Transverse colon (tissue), 4 donors: ENCODE results near the gene IL17B. TPM values are rescaled to one million over a fixed set of nuclear protein-coding genes. Genes with fewer than 3 reads are reported as not detected.

Experiments
- DNase-seq: peaks from one replicate; pipeline ENCODE4 v3.0.0-alpha.2; 2019
- H3K27ac ChIP-seq, 4 donors: fragments of 200-600 bp; sonication (generic); 2 replicates each; pipeline ENCODE4 v1.5.1; 2016 to 2018; ENCODE audit warnings: inconsistent platforms in 4 of 4
- H3K27me3 ChIP-seq: fragments of 200-600 bp; sonication (generic); 2 replicates; pipeline ENCODE4 v1.5.1; 2017; ENCODE audit warnings: inconsistent platforms
- H3K36me3 ChIP-seq, 4 donors: fragments of 200-600 bp; sonication (generic); 2 replicates each; pipeline ENCODE4 v1.5.1; 2017 to 2019; ENCODE audit warnings: inconsistent platforms in 4 of 4
- H3K4me1 ChIP-seq, 4 donors: fragments of 200-600 bp; sonication (generic); 2 replicates each; pipeline ENCODE4 v1.5.1; 2017 to 2020; ENCODE audit warnings: inconsistent platforms in 4 of 4
- H3K4me3 ChIP-seq, 4 donors: fragments of 200-600 bp; sonication (generic); 1 replicate in 1 of 4; 2 replicates in 3 of 4; pipeline versions ENCODE4 v1.5.1 to v1.6.1; 2017 to 2019; ENCODE audit warnings: inconsistent platforms in 4 of 4
- H3K9me3 ChIP-seq, 2 donors: fragments of 200-600 bp; sonication (generic); 2 replicates each; pipeline ENCODE4 v1.5.1; 2017 to 2019; ENCODE audit warnings: inconsistent platforms in 2 of 2
- EP300 ChIP-seq: sonication (generic); formaldehyde crosslinking; IDR thresholded peaks from one replicate; pipeline ENCODE4 v1.6.1; 2017; ENCODE audit warnings: antibody characterized with exemption, low read depth
- POLR2A ChIP-seq: fragments of 450-650 bp; IDR thresholded peaks from one replicate; pipeline ENCODE4 v1.6.1; 2016; ENCODE audit warnings: antibody characterized with exemption, mild to moderate bottlenecking, moderate library complexity
- POLR2AphosphoS5 ChIP-seq, 3 donors: sonication (generic); formaldehyde crosslinking; IDR thresholded peaks; one replicate each; pipeline ENCODE4 v1.6.1; 2016; ENCODE audit warnings: antibody characterized with exemption in 3 of 3
- WGBS, 2 donors: methylation state at CpG; one replicate each; pipeline ENCODE4 v1.1.5; 2018; ENCODE audit warnings: low coverage in 1 of 2; 5-methylcytosine and 5-hydroxymethylcytosine counted together
- in situ Hi-C, 4 donors: fragments of 200-750 bp; cut with MboI; loops; one replicate each; pipeline versions ENCODE4 v1.15.0 to v1.15.1; 2017; ENCODE audit warnings: low sequenced_read_pairs in 3 of 4, low pct_ligation_motif_present in 1 of 4, low pct_unique_long_range_greater_than_20kb in 1 of 4
- intact Hi-C: fragments of 100-400 bp; cut with DNase I; formaldehyde crosslinking; loops from one replicate; pipeline ENCODE4 v1.15.1; 2023; ENCODE audit warnings: low total_unique reads
- total RNA-seq, 4 donors: library from RNA; depleted of rRNA; stranded (reverse); fragments of >200 nt; gene quantifications; one replicate each; pipeline ENCODE4 v1.1.0, GENCODE V29; 2016
- TF ChIP-seq, protein P1 (sequence below), 5 experiments: fragments of 200-600 bp in 3 of 5; fragments of 450-650 bp in 2 of 5; sonication (generic) in 3 of 5; IDR thresholded peaks; 1 replicate in 2 of 5; 2 replicates in 3 of 5; pipeline ENCODE4 v1.5.1; 2016 to 2017; ENCODE audit warnings: antibody characterized with exemption in 5 of 5, inconsistent platforms in 3 of 5, mild to moderate bottlenecking in 2 of 5, moderate library complexity in 1 of 5

IL17B gene
- total RNA-seq, 4 donors from 2014 or later, result not detected

DNA sequence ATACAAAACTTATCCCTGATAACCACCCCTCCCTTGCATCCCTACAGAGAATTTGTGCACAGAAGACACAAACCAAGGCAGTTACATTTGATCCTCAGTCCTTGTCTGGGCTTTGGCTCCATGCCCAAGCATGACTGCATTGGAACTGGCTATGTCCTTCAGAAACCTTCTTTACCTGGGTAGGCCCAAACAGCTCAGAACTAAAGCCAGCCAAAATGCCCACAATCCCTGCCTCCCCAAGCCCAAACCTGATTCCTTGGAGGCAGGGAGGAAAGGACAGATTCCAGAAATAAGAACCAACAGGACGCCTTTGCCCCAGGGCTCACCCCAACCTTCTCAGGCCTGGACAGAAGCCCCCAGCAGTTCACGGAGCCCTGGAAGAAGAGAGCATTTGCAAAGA, 8.2 kb downstream of the IL17B start:
- no peak for TF ChIP-seq EP300
- no peak for TF ChIP-seq POLR2AphosphoS5 (IDR thresholded peaks at IDR 0.05)
- TF ChIP-seq POLR2A, result no peak
- TF ChIP-seq, protein P1, sequence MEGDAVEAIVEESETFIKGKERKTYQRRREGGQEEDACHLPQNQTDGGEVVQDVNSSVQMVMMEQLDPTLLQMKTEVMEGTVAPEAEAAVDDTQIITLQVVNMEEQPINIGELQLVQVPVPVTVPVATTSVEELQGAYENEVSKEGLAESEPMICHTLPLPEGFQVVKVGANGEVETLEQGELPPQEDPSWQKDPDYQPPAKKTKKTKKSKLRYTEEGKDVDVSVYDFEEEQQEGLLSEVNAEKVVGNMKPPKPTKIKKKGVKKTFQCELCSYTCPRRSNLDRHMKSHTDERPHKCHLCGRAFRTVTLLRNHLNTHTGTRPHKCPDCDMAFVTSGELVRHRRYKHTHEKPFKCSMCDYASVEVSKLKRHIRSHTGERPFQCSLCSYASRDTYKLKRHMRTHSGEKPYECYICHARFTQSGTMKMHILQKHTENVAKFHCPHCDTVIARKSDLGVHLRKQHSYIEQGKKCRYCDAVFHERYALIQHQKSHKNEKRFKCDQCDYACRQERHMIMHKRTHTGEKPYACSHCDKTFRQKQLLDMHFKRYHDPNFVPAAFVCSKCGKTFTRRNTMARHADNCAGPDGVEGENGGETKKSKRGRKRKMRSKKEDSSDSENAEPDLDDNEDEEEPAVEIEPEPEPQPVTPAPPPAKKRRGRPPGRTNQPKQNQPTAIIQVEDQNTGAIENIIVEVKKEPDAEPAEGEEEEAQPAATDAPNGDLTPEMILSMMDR (IDR thresholded peaks at IDR 0.05), result no peak
- intact Hi-C loops, result loop anchor here (10.0 kb wide), 1 partner anchor 194 kb away; no protein-coding TSS in a partner anchor
- peak overlapping the region in 3 of 4 donors; percentile 35 to 50 (median 42) for H3K27ac ChIP-seq
- peaks cover 0 to 12% (median 7%) of the 10 kb centered on the region in 4 donors for H3K4me1 ChIP-seq
- no peaks in the 10 kb centered on the region for H3K36me3 ChIP-seq
- DNase-seq, result peak; percentile 7
- H3K9me3 ChIP-seq, result no peaks in the 10 kb centered on the region
- in situ Hi-C loops, result loop anchor here in 2 of 4 donors (10.0 kb wide), 2 partner anchors 56 to 184 kb away; partner anchors contain the start of gene CSNK1A1 (in 1 of the 2)
- no peak overlapping the region for H3K4me3 ChIP-seq
- H3K27me3 ChIP-seq, result no peaks in the 10 kb centered on the region
- WGBS, 2 donors, result 68 to 83% methylated on average over 2 of the region's 2 CpGs

DNA sequence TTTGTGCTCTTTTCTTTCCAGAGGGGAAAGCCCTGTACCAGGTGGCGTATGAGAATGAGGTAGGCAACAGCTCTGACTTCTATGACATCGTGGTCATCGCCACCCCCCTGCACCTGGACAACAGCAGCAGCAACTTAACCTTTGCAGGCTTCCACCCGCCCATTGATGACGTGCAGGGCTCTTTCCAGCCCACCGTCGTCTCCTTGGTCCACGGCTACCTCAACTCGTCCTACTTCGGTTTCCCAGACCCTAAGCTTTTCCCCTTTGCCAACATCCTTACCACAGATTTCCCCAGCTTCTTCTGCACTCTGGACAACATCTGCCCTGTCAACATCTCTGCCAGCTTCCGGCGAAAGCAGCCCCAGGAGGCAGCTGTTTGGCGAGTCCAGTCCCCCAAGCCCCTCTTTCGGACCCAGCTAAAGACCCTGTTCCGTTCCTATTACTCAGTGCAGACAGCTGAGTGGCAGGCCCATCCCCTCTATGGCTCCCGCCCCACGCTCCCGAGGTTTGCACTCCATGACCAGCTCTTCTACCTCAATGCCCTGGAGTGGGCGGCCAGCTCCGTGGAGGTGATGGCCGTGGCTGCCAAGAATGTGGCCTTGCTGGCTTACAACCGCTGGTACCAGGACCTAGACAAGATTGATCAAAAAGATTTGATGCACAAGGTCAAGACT, 11.0 kb downstream of the IL17B start:
- Histone ChIP-seq H3K4me3 (no peak overlapping the region), H3K27me3 (no peaks in the 10 kb centered on the region), H3K4me1 (peaks cover 0 to 12% (median 7%) of the 10 kb centered on the region in 4 donors), H3K36me3 (no peaks in the 10 kb centered on the region), H3K27ac (peak overlapping the region in 2 of 4 donors; percentile 21 to 63), H3K9me3 (no peaks in the 10 kb centered on the region)
- intact Hi-C loops, result no loop called here
- no peak for TF ChIP-seq POLR2AphosphoS5 (IDR thresholded peaks at IDR 0.05)
- no peak for TF ChIP-seq EP300
- TF ChIP-seq, protein P1 (IDR thresholded peaks at IDR 0.05), result no peak
- TF ChIP-seq POLR2A, result no peak
- peak; percentile 3 for DNase-seq
- 82 to 90% methylated on average over 17 to 22 of the region's 22 CpGs for WGBS, 2 donors
- in situ Hi-C loops, result loop anchor here in 1 of 4 donors (5.0 kb wide), 1 partner anchor 46 kb away; no protein-coding TSS in a partner anchor

- TF ChIP-seq, protein P1 (IDR thresholded peaks at IDR 0.05), result peak; percentile 70 to 80 (median 76)
- TF ChIP-seq EP300, result no peak
- WGBS, 2 donors, result 49% methylated on average over 14 of the region's 14 CpGs; no CpG with 5 or more reads in 1 of the 2 donors
- no peak overlapping the region for H3K4me3 ChIP-seq
- peaks cover 0 to 12% (median 7%) of the 10 kb centered on the region in 4 donors for H3K4me1 ChIP-seq
- no peaks in the 10 kb centered on the region for H3K36me3 ChIP-seq
- intact Hi-C loops (no loop called here), in situ Hi-C loops (loop anchor here in 1 of 4 donors (5.0 kb wide), 1 partner anchor 45 kb away; no protein-coding TSS in a partner anchor)
- H3K9me3 ChIP-seq, result no peaks in the 10 kb centered on the region
- no peaks in the 10 kb centered on the region for H3K27me3 ChIP-seq
- peak overlapping the region in 3 of 4 donors; percentile 21 to 63 (median 30) for H3K27ac ChIP-seq
- DNase-seq, result peak; percentile 68
Observed at GRCh38 chr5:149367249-149367971, 11.7 kb downstream of the IL17B start.

DNA sequence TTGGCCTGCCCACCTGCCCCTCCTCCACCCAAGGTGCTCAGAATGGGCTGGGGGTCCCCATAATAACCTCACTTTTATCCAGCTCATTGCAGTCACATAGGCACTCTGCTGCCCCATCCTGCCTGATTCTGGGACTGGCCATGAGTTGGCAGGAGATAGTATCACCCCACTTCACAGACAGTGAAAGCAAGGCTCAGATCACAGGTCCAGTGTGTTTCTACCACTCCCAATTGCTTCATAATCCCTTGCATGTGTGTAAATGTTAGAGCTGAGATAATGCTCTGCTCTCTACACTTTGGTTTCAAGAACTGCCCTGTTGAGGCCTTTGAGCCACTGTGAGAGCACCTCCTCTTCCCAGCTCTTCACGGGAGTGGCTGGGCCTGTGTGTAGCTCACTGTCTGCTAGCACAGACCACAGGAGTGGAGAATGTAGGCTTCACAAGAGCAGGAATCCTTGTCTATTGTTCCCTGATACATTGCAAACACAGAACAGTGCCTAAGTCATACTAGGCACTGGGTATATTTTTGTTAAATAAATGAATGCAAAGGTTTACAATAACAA, 12.8 kb downstream of the IL17B start:
- H3K4me1 ChIP-seq, result peaks cover 0 to 9% (median 5%) of the 10 kb centered on the region in 4 donors
- H3K4me3 ChIP-seq, result no peak overlapping the region
- H3K27ac ChIP-seq, result no peak overlapping the region
- DNase-seq, result peak; percentile 0
- WGBS, 2 donors, result 92% methylated on average over 1 of the region's 1 CpG; no CpG with 5 or more reads in 1 of the 2 donors
- no peaks in the 10 kb centered on the region for H3K9me3 ChIP-seq
- intact Hi-C loops, result no loop called here
- TF ChIP-seq POLR2A (no peak), POLR2AphosphoS5 (IDR thresholded peaks at IDR 0.05) (no peak), EP300 (no peak)
- TF ChIP-seq, protein P1 (IDR thresholded peaks at IDR 0.05), result no peak
- no peaks in the 10 kb centered on the region for H3K36me3 ChIP-seq
- in situ Hi-C loops, result loop anchor here in 1 of 4 donors (5.0 kb wide), 1 partner anchor 44 kb away; no protein-coding TSS in a partner anchor
- no peaks in the 10 kb centered on the region for H3K27me3 ChIP-seq
